Thoracic aorta (tissue), 2 donors: ENCODE data around the gene ACCS. TPM values are rescaled to one million over a fixed set of nuclear protein-coding genes. Genes with fewer than 3 reads are reported as not detected.

Experiments
- ATAC-seq: fragments of 150-250 bp; one replicate; pipeline ENCODE4 v1.8.0; 2017; ENCODE audit warnings: low read depth; ENCODE audit not compliant: insufficient number of reproducible peaks, low FRiP score
- DNase-seq: peaks from one replicate; pipeline ENCODE4 v3.0.0-alpha.2; 2020; ENCODE audit warnings: low spot score
- H3K27ac ChIP-seq, 2 donors: fragments of 200-600 bp; sonication (generic); 1 replicate in 1 of 2; 2 replicates in 1 of 2; pipeline ENCODE4 v1.5.1; 2016; ENCODE audit warnings: mild to moderate bottlenecking in 2 of 2, moderate library complexity in 2 of 2
- H3K27me3 ChIP-seq: fragments of 200-600 bp; sonication (generic); replicated peaks from 2 replicates; pipeline ENCODE4 v1.6.0; 2016; ENCODE audit warnings: mild to moderate bottlenecking; ENCODE audit not compliant: insufficient read depth
- H3K36me3 ChIP-seq: fragments of 200-600 bp; sonication (generic); one replicate; pipeline ENCODE4 v1.5.1; 2016
- H3K4me1 ChIP-seq, 2 donors: fragments of 200-600 bp; sonication (generic); 1 replicate in 1 of 2; 2 replicates in 1 of 2; pipeline versions ENCODE4 v1.5.1 to v1.6.0; 2016; ENCODE audit warnings: low read depth in 2 of 2, mild to moderate bottlenecking in 1 of 2; ENCODE audit not compliant: control insufficient read depth in 1 of 2
- H3K4me3 ChIP-seq: fragments of 200-600 bp; sonication (generic); 2 replicates; pipeline ENCODE4 v1.5.1; 2016; ENCODE audit warnings: mild to moderate bottlenecking
- H3K9me3 ChIP-seq: fragments of 200-600 bp; sonication (generic); 2 replicates; pipeline ENCODE4 v1.5.1; 2016
- total RNA-seq, 2 donors: library from RNA; depleted of rRNA; stranded (reverse); fragments of >200 nt; gene quantifications; one replicate each; pipeline versions ENCODE4 v1.1.0 to v1.2.3, GENCODE V29; 2016
- TF ChIP-seq, protein P1 (sequence below): fragments of 200-600 bp; sonication (generic); IDR thresholded peaks from one replicate; pipeline ENCODE4 v1.5.1; 2019; ENCODE audit warnings: antibody characterized with exemption

The ACCS gene
- total RNA-seq, 2 donors from 2014 or later = 32.3 to 32.6 TPM

DNA sequence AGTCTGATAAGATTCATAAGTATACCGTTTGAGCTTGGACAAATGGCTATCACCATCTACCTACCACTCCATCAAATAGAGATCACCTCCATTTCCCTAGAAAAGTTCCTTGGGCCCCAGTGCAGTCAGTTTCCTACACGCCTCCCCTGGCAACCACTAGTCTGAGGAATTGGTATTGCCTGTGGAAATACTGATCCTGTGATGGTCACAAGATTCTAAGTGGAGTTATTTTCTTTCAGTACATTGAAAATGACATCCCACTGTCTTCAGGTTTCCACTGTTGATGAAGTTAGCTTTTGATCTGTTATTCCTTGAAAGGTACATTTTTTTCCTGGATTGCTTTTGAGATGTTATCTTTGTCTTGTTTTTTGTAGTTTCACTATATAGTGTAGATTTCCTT, 22.9 kb upstream of the ACCS start:
- TF ChIP-seq, protein P1, sequence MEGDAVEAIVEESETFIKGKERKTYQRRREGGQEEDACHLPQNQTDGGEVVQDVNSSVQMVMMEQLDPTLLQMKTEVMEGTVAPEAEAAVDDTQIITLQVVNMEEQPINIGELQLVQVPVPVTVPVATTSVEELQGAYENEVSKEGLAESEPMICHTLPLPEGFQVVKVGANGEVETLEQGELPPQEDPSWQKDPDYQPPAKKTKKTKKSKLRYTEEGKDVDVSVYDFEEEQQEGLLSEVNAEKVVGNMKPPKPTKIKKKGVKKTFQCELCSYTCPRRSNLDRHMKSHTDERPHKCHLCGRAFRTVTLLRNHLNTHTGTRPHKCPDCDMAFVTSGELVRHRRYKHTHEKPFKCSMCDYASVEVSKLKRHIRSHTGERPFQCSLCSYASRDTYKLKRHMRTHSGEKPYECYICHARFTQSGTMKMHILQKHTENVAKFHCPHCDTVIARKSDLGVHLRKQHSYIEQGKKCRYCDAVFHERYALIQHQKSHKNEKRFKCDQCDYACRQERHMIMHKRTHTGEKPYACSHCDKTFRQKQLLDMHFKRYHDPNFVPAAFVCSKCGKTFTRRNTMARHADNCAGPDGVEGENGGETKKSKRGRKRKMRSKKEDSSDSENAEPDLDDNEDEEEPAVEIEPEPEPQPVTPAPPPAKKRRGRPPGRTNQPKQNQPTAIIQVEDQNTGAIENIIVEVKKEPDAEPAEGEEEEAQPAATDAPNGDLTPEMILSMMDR = no peak
- ATAC-seq = no peak
- H3K4me3 ChIP-seq = no peak overlapping the region
- no peak for DNase-seq
- no peaks in the 10 kb centered on the region for H3K9me3 ChIP-seq
- no peaks in the 10 kb centered on the region for H3K4me1 ChIP-seq
- H3K27ac ChIP-seq = no peak overlapping the region
- no peaks in the 10 kb centered on the region for H3K36me3 ChIP-seq
- H3K27me3 ChIP-seq = no peaks in the 10 kb centered on the region

DNA sequence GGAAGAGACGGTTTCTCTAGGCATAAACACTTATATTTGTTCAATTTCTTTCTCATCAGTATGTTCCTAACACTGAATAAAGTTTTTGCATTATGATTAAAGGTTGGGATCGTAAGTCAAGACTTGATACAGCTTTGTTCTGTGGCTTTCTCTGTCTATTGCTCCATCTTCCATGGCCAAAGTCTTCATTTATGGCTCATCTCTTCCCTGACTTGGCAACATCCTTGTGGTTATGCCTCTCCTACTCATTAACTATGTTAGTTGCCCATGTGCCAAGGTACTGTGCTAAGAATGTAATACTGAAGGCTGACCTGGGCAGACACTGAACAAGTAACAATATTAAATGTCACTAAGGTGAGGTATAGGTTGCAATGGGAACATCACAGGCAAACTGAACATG, 19.9 kb upstream of the ACCS start:
- no peaks in the 10 kb centered on the region for H3K36me3 ChIP-seq
- ATAC-seq (no peak), DNase-seq (no peak)
- H3K4me1 ChIP-seq = no peaks in the 10 kb centered on the region
- H3K9me3 ChIP-seq = no peaks in the 10 kb centered on the region
- no peak overlapping the region for H3K27ac ChIP-seq
- TF ChIP-seq, protein P1 = no peak
- no peak overlapping the region for H3K4me3 ChIP-seq
- H3K27me3 ChIP-seq = no peaks in the 10 kb centered on the region

DNA sequence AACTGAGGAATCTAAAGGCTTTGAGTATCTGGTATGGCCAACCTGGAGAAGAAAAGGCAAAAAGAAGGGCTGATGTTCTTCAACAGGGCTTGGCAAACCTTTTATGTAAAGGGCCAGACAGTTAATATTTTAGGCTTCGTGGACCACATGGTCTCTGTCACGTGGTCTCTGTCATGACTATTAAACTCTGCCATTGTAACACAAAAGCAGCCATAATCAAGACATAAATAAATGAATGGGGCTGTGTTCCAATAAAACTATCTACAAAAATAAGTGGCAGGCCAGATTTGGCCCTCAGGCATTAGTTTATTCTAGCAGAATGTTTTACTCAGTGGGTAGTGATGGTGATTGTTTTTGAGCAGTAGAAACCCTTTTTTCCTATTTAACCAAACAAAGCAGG, 18.8 kb upstream of the ACCS start:
- no peak for DNase-seq
- ATAC-seq = no peak
- H3K4me1 ChIP-seq = no peaks in the 10 kb centered on the region
- no peak overlapping the region for H3K27ac ChIP-seq
- H3K27me3 ChIP-seq = no peaks in the 10 kb centered on the region
- TF ChIP-seq, protein P1 = no peak
- H3K36me3 ChIP-seq = no peaks in the 10 kb centered on the region
- no peak overlapping the region for H3K4me3 ChIP-seq
- no peaks in the 10 kb centered on the region for H3K9me3 ChIP-seq

DNA sequence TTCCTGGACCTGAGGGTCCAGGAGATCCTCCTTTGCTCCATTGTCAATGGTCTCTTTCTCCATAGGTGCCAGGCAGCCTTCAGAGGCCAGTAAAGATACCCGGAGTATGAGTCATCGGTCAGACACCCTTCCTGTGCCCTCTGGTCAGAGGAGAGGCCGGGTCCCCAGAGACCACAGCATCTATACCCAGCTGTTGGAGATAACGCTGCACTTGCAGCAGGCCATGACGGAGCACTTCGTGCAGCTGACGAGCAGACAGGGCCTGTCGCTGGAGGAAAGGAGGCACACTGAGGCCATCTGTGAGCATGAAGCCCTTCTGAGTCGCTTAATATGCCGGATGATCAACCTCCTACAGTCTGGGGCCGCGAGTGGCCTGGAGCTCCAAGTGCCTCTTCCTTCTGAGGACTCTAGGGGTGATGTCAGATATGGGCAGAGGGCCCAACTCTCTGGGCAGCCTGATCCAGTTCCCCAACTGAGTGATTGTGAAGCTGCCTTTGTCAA, 18.1 kb upstream of the ACCS start, which contains the start of gene ACCSL:
Gene ACCSL, plus strand, starts transcription at position 51 of the 501 bp plus-strand sequence. Its CDS starts 56 bp downstream, at position 107.
- no peak within 1 kb of the TSS for H3K27ac ChIP-seq
- TF ChIP-seq, protein P1 = no peak
- DNase-seq (no peak), ATAC-seq (no peak)
- no peaks in the 10 kb centered on the region for H3K27me3 ChIP-seq
- H3K4me1 ChIP-seq = no peaks in the 10 kb centered on the region
- no peaks in the 10 kb centered on the region for H3K36me3 ChIP-seq
- H3K4me3 ChIP-seq = no peak within 1 kb of the TSS
- no peaks in the 10 kb centered on the region for H3K9me3 ChIP-seq

DNA sequence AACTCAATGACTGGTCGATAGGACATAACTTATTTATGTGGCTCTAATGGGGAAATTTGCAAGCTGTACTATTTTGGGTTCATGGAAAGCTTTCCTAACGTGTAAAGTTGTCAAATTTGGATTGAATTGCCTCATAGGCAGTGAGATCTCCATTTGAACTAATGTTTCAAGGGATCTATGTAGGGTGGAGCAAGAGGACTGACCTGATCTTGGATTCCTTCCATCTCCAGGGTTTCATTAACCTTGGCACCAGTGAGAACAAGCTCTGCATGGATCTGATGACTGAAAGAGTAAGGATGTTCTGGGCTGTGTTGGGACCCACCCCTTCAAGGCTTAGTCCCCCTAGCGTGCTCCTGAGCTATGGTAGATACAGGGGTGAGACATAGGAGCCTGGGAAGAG, 16.2 kb upstream of the ACCS start:
- Histone ChIP-seq H3K27ac (no peak overlapping the region), H3K36me3 (no peaks in the 10 kb centered on the region), H3K4me1 (no peaks in the 10 kb centered on the region), H3K9me3 (no peaks in the 10 kb centered on the region), H3K27me3 (no peaks in the 10 kb centered on the region), H3K4me3 (no peak overlapping the region)
- ATAC-seq (no peak), DNase-seq (no peak)
- TF ChIP-seq, protein P1 = no peak
